ENCODE data around the gene DYNLRB1.

The DYNLRB1 gene

DNA sequence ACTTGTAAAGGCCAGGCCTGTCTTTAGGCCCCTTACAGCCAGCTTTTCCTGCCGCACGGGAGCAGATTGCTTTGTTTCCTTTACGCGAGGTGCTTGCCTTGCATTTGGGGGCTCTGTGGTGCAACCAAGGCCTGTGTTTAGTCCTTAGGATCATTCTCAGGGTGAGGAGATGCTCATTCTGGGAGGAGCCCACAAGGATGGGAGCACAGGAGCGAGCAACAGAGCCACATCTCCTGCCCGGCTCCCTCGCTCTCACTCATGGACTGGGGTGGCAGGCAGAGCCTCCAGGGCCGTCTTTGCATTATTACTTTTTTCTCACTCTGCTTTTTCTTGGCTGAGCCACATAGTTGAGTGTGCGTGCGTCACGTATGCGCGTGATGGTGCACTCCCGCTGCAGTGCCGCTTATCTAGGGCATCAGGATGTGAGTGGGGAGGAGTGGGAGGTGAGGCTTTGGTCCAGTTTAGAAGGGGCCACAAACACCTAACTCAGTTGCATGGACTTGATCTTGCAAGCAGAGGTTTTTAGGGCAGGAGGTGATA, 19.1 kb downstream of the DYNLRB1 start:
- DNase-seq, result no peak

DNA sequence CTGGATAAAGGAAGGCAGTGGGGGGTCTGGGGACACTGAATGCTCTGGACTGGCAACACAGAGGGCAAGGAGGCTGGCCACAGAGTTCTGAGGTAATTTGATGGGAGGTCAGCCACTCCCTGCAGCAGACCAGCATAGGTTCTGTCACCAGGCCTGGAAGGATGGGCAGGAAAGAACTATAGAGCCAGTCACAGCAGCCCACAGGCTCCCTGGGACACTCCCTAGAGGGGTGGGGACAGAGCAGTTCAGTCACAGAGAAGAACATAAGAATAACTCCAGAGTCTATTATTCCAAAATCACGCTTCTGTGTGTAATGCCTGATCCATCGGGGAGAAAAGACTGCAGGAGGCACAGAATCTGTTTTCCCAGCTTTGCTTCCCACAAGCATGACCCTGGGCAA, 19.6 kb downstream of the DYNLRB1 start:
- no peak for DNase-seq

DNA sequence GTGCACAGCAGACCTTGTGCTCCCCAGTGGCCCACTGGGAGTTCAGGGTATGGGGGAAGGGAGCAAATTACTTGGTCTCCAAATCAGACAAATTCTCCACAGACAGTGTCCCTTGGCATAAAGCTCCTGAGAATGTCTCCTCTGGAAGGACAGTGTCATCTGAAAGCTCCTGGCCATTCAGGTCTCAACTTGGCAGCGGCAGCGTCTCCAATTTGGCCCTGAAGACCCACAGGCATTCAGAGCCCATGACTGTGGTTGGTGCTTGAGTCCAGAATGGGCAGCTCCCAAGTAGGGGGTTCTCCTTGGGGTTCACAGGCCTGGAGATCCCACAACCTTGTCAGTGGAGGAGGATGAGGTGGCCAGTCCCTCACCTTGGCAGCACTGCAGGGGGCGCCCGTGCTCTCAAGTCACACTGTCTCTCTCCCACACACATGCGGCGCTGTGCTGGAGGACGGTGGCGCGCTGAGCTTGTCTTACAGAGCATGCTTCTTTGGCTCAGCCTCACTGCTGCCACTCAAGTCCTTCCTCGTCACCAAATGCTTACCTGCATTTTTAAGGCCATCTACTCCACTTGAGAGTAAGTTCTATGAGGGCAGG, 20.7 kb downstream of the DYNLRB1 start:
- DNase-seq, result no peak

DNA sequence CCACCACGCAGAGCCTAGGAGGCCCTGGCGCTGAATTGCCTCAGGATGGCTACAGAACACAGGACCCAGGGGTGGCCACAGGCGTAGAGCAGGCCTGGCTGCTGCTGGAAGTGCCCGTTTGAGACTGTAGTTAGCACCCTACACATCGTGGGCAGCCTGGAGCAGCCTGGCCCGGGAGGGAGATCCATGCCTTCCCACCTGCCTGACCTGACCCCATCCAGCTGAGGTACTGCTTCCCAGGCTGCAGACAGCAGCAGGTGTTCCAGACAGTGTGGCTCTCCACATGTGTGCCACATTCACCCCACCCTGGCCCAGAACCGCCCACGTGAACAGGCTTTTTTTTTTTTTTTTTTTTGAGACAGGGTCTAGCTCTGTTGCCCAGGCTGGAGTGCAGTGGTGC, 21.4 kb downstream of the DYNLRB1 start:
- DNase-seq, result no peak

DNA sequence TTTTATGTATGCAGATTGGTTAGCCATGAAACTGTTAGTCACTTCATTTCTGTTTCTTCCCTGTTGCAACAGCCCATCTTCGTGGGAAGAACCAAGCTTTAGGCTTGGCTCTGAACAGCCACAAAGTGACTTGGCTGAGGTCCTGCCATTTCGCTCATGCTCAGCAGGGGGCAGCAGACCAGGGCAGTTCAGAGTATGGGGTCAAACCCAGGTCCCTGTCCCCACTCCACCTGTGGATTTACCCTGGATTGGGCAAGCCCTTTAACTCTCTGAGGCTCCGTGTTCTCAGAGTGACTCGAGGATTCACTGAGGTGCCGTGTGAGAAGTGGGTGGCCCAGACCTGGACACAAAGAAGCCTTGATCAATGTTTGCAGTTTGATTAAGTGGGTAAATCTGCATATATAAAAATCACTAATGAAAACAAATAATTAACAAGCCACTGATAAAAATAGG, 22.5 kb downstream of the DYNLRB1 start:
- DNase-seq, result peak; percentile 54

DNA sequence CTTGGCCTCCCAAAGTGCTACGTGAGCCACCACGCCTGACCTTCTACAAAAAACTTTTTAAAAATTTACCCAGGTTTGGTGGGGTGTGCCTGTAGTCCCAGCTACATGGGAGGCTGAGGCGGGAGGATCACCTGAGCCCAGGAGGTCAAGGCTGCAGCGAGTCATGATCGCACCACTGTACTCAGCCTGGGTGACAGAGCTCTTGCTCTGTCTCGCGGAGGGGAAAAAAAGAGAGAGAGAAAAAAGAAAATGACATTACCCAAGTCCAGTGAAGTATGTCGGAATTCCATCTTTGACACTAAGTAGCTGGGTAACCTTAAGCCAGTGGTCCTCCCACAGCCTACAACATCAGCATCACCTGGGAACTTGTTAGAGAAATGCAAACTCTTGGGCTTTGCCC, 23.5 kb downstream of the DYNLRB1 start:
- DNase-seq, result no peak

DNA sequence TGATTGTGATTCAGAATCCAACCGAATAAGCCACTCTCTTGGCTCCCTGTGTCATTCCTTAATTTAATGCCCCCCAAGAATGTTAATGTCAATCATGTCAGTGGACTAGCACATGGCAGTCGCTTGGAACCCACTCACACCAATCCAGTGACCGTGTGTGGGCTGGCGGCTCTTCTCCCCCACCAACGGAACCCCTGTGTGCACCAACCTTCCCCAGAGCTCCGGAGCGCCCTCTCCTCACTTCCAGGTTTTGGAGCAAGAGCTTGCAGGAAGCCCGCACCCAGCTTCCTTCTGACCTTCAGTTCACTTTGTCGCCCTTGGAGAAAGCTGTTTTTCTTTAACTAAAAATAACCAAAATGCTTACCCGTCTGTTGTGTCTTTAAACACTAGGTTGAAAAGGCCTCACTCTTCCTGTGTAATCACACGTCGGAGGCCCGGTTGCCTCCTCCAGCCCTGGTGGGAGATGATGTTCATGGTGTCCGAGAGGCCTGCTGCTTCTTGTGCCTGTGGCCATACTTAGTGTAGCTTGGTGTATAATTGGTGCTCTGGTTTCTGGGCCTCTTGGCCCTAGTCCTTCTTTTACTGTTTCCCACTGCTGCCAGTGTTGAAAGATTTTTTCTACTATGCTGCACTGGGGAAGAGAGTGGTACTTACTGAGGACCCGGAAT, 24.5 kb downstream of the DYNLRB1 start:
- no peak for DNase-seq

DNA sequence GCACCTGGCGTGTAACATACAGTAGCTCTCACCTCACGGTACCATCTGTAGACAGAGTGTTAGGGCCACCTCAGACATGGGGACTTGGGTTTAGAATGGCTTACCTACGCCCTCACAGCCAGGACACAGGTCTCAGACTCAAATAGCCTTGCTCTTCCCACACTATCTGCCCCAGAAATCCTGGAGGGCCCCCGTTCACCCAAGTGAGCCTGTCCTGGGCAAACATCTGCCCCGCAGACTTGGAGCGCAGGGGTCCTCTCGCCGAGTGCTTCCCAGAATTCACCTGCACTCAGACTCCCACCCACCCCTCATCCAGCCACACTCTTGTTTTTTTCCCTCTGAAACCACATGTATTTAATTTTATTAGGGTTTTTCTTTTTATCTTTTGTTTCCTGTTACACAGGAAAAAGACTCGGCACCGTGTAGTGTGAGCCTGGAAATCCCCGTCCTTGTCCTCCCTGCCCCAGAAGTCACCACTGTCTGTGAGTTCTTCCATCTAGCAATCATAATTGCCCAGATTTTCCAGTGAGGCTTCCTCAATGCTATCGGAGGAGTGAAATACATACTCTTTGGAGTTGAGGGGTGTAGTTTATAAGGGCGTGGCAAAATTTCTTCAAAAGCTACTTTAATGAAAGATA, 25.2 kb downstream of the DYNLRB1 start:
- no peak for DNase-seq

DNA sequence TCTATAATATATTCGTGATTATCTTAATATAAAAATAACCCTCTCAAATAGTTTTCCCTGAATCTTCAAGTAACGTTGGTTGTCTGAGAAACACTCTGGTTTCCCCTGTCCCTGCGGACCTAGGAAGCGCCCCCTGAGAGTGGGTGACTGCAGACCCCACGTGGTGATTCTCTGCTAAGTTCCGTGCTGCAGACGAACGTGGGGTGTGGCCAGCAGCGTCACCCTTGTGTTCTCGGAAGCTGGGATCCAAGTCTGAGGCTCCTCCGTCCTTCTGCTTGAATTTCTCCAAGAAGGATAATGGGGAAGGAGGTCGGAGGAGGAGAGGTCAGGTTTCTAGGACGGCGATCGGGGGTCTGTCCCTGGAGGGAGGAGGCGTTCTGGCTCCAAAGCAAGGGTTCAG, 25.7 kb downstream of the DYNLRB1 start:
- DNase-seq, result no peak

DNA sequence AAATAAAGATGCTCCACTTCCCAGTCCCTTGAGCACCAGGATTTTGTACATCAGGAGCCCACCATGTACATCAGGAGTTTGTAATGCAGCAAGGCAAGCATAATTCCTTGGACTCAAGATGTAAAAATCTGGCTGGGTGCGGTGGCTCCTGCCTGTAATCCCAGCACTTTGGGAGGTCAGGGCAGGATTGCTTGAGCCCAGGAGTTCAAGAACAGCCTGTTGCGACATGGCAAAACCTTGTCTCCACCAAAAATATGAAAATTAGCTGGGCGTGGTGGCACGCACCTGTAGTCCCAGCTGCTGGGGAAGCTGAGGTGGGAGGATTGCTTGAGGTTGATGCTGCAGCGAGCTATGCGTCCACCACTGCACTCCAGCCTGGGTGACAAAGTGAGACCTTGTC, 26.2 kb downstream of the DYNLRB1 start:
- no peak for DNase-seq

DNA sequence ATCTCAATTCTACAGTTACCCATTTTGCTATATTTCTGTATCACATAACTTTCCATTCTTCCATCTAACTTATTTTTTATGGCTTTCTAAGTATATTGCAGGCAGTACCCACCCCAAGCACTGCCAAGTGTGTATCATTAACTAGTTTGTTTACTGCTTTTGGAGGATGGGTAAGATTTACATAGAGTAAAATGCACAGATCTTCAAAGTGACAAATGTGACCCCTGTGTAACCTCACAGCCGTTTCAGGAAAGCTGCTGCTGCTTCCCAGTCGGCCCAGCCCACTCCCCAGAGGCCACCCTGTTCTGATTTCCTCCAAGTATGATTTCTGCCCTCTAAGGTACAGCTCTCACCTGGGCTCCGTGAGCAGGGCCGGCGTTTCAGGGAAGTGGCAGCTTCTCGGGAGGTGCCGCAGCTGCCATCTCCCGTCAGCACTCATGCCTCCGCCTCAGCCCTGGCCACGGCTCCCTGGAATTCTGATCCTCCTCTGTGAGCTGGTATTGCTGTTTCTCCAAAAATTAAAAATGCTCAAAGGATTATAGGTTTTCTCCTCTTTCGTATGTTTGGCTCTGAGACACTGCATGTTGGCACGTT, 27.3 kb downstream of the DYNLRB1 start:
- DNase-seq, result no peak

DNA sequence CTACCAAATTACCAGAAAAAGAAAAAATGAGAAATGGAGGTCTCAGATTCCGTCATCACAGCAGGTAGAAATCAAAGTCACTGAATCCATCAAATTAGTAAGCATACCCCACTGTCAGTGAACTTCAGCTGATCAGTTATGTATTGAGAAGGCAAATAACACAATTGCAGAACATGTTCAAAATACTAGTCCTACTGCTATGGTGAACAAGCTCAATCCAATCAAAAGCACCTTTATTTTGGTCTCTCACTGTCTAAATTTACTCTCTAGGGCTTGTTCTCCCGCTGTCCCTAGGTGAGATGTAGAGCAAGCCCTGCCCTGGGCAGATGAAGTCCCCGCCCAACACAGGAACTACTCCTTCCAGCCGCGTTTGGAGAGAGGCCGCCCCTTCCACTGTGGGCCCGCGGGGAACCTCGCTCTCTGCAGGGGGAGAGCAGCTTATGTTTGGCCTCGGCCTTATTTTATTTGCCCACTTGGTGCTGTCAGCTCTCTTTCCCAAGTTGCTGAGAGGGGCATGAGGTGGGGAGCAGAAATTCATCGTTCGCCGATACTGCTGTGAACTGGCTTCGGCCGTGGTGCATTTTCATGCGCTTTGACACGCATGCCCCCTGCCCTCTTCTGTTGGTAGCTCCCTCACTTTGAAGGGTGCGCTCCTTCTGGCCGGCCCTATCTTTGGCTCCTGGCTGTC, 28.0 kb downstream of the DYNLRB1 start:
- DNase-seq, result no peak

DNA sequence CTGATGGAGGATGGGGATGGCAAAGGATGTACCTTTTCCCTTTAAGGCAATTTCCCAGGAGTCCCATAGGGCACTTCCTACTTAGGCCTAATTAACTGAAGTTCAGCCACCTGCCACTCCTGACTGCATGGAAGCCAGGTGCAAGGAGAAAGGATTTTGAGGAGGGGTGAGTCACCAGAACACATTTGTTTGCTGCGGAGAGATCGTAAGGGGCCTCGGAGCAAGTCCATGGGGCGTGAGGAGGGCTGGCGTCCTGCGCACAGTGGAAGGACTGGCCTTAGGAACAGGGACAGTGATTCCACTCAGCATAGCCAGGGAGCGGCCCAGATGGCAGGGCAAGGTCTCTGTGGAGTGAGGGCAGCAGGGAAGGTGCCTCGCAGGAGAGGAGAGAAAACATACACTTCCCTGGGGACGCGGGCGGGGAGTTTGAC, 30.5 kb downstream of the DYNLRB1 start:
- DNase-seq, result peak; percentile 85

DNA sequence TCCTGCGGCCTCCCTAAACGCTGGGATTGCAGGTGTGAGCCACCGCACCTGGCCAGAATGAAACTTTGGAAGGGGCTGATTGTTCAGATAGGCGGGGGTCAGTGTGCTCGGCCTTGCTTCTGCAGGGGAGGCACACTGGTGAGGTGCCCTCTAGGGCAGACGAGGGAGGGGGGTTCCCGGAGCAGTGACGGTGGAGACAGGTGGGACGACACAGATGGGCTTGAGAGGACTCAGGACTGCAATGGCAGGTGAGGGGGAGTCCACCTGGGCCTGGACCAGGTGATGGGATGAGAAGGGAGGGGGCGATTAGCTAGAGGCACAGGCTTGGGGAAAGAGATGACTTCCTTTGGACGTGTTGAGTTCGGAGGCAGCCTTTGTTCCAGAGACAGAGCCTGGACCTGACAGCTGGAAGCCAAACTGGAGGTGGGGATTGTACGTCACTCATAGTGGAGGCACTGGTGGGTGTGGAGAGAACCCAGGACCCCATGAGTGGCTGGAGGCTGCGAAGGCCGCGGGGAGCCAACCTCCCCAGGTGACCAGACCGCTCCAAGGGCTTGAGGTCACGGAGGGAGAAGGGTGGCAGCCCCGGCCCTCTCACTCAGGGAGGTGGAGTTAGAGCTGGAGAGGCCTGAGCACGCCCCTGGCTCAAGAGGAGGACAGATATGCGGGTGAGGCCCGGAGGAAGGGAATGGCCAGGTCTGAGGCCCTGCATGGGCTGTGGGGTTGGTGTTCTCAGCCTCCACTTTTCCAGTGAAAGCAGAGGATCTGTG, 31.8 kb downstream of the DYNLRB1 start:
- DNase-seq, result no peak

DNA sequence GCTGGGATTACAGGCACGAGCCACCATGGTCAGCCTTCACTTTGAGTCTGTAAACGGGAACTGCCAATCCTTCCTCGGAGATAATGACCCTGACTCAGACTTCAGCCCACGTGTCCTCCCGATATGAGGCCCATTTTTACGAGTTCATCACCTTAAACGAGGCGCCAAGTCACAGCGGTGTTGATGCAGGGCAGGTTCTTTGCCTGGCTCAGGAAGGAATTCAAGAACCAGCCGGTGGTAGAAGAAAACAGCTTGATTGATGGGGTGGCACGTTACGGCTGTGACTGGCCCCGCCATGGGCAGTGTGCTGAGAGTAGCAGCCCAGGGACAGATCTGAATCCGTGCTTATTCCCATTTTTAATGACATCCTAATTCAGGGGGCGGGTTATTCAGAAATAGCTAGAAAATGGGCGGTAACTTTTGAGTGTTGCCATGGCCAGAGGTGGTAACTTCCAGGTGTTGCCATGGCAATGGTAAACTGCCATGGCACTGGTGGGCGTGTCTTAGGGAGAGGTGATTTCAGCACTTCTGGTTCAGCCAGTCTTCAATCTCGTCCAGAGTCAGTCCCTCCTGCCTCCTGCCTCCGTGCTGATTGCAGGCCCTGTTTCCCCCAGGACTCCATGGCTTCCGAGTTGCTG, 33.2 kb downstream of the DYNLRB1 start:
- peak; percentile 33 for DNase-seq

DNA sequence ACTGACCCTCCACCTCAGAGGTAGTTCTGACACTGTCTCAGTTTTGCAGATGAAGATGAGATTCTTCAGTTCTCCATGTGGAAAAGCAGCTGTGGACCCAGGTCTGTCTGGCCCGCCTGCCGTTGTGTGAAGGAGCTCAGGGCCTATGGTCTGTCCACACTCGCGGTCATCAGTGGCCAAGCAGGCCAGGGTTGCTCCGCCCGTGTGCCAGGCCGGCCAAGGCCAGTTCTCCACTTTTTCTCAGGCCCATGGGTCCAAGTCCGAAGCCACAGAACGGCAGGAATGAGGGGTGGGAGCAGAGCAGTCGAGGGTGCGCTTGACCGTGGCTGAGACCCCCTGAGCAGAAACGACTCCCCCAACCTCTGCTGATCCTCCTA, 33.7 kb downstream of the DYNLRB1 start:
- no peak for DNase-seq

DNA sequence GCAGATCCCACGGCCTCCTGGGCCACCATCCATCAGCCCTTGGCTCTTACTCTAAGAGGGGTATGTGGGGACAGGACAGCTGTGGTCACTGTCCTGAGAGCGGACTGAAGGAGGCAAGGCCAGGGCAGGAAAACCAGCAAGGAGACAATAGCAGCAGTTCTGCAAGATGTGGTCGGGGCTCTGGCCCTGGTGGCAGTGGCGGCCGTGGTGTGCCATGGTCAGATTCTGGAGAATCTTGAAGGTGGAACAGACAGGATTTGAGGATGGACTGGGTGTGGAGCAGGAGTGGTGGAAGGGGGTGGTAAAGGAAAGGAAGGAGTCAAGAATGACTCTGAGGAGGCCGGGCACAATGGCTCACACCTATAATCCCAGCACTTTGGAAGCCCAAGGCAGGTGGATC, 36.3 kb downstream of the DYNLRB1 start:
- no peak for DNase-seq

DNA sequence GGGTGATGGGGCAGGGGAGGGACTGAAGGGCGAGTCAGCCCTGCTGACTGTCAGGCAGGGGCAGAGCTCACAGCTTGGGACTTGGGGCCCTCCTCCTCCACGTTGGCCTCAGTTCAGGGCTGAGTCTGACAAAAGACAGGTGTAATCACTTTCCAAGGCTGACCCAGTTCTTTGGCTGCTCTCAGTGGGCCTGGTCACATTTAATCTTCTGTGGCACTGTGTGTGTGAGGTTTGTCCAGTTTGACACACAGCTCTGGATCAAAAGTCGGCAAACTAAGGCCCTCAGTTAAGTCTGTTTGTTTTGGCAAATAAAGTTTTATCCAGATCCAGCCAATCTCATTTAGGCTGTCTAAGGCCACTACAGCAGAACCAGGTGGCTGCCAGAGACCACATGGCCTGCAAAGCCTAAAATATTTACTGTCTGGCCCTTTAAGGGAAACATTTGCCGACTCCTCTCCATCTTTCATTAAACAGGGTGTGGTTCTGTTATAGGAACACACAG, 37.2 kb downstream of the DYNLRB1 start:
- DNase-seq, result no peak

DNA sequence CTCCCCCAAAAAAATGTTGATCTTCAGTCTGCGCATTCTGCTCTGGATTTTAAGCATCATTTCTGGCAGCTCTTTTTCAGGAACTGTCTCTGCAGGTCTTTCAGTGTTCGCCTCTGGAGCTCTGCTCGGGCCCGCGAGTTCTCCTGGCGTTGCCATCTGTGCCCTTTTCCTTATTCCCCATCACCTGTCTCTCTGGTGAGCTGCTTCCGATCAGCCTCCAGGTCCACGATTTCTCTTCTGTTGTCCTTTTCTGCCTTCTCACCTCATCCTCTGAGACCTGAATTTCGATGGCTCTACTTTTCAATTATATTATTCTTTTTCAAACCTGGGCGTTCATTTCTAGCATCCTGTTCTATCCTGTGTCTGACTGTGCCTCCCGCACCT, 41.7 kb downstream of the DYNLRB1 start:
- DNase-seq, result peak; percentile 46

DNA sequence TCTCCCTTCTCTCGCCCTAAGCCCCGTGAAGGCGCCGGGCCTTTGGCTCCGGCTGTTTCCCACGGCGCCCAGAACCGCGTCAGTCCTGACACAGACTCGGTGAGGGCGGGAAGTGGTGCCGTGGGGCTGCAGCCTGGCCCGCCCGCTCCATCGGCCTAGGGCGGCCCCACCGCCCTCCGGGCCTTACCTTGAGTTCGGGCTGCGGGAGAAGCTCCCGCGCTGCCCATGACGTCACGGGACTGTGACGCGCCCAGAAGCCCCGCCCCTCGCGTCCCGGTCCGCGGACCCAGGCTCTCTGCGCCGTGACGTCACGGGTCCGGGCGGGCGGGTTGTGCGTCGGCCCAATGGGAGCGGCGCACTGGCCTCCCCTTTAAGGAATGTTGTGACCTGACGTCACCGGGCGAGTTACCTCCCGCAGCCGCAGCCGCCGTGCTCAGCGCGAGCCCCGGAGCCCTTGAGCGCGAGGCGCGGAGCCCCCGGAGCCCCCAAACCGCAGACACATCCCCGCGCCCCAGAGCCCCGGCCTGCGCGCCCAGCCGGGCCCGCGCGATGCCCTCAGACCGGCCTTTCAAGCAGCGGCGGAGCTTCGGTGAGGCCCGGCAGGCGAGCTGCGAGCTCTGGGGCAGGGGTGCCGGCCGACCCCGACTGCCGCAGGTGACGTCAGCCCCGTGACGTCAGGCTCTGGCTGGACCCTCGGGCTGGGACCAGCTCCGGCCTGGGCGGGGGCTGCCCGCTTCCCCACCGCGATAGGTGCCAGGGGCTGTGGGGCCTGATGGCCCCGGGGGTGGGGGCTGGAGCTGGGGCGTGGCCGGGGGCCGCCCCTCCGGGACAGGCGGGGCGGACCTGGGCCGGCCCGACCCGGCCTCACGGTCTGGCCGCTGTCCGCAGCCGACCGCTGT, 42.3 kb downstream of the DYNLRB1 start, which contains the start of gene MAP1LC3A:
Gene MAP1LC3A (plus strand): TSS at position 399 of the 899 bp plus-strand sequence. CDS start 151 bp downstream, at position 550.
- peak; percentile 91 for DNase-seq
